ENCODE data around the gene NUP107.
A peak's percentile ranks its signal among the peaks of the same experiment; 100 is the strongest.
"Not testable (repeated sequence)": the region's sequence is repeated elsewhere in the genome, so short reads cannot be mapped to it uniquely, and the experiment has no call there.

NUP107 gene

DNA sequence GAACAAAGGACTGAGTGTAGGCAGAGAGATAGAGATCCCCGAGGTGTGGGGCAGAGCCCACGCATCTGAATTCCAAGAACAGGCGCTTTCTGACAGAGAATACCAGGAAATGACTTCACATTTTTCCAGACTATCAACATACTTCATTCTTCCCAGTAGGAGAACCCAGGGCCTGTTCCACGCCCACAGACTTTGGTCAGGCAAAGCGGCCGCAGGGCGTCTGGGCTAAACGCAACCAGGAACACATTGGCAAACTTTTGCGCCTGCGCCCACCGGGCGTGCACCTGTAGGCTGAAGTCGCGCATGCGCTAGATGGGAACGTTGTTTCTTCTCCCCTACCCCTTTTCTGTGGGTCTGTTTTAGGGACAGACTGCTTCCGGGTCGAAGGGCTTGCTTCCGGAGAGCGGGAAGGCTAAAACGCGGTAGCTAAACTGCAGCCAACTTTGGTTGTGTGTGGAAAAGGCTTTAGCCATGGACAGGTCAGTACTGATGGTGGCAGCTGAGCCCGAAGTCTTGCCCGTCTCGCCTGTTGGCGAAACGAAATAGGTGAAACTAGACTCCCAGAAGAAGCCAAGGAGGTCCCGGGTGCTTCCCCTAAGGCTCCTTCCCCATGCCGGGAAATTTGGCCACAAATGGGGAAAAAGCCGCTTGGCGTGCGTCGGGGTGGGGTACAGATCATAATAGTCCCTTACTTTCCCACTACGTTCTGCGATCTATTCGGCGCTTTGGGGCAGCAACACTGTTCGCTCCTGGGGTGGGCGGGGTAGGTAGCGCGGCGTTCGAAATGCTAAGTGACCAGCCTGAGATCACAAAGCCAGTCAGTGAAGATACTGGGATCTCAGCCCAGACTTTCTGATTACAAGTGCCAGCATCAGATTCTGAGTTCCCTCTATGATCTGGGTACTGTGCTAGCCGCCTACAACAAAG lies at the start of gene NUP107:
Gene NUP107 (plus strand): TSS at position 384 of the 927 bp plus-strand sequence. CDS start 88 bp downstream, at position 472.
- peak within 1 kb of the TSS; percentile 100 for H3K4me3 ChIP-seq (ENCODE audit: low read depth, low read length)
- in situ Hi-C loops (cut with HindIII; ENCODE audit: low sequenced_read_pairs) = no loop called here
- DNase-seq (ENCODE audit: low read depth, low spot score) = peak; percentile 99
- TF ChIP-seq, protein P1, sequence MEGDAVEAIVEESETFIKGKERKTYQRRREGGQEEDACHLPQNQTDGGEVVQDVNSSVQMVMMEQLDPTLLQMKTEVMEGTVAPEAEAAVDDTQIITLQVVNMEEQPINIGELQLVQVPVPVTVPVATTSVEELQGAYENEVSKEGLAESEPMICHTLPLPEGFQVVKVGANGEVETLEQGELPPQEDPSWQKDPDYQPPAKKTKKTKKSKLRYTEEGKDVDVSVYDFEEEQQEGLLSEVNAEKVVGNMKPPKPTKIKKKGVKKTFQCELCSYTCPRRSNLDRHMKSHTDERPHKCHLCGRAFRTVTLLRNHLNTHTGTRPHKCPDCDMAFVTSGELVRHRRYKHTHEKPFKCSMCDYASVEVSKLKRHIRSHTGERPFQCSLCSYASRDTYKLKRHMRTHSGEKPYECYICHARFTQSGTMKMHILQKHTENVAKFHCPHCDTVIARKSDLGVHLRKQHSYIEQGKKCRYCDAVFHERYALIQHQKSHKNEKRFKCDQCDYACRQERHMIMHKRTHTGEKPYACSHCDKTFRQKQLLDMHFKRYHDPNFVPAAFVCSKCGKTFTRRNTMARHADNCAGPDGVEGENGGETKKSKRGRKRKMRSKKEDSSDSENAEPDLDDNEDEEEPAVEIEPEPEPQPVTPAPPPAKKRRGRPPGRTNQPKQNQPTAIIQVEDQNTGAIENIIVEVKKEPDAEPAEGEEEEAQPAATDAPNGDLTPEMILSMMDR (IDR thresholded peaks at IDR 0.05; ENCODE audit: low read depth, low read length) = peak; percentile 19

GRCh38 chr12:68637439-68637838 lies 49.3 kb upstream of the NUP107 start:
- H3K4me3 ChIP-seq (ENCODE audit: low read depth, low read length); in situ Hi-C loops (cut with HindIII; ENCODE audit: low sequenced_read_pairs): not testable (repeated sequence)

GRCh38 chr12:68638171-68638570 lies 48.6 kb upstream of the NUP107 start:
- in situ Hi-C loops (cut with HindIII; ENCODE audit: low sequenced_read_pairs) = no loop called here
- no peak for DNase-seq (ENCODE audit: low read depth, low spot score)
- no peak overlapping the region for H3K4me3 ChIP-seq (ENCODE audit: low read depth, low read length)
- TF ChIP-seq, protein P1 (IDR thresholded peaks at IDR 0.05; ENCODE audit: low read depth, low read length) = no peak

More at GRCh38 chr12:68637439-68637838, 49.3 kb upstream of the NUP107 start:
- DNase-seq (ENCODE audit: low read depth, low spot score) = not testable (repeated sequence)

GRCh38 chr12:68638721-68639395 lies 47.9 kb upstream of the NUP107 start:
- DNase-seq (ENCODE audit: low read depth, low spot score) = peak; percentile 22

DNA sequence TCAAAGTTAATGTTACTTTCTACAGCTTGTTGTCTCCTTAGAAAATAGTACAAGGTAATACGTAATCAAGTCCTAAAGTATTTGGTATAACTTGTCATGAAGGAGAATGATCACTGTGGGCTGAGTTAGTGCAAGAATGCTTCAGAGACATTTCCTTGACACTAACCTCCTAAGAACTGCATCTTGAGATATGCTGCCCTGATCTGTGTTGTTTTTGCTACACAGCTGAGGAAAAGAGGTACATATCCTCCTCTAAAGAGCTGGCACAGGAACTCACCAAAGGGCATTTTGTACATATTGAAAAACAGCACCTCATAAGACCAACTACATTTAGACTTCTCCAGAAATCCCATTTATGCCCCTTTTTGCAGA lies 47.4 kb upstream of the NUP107 start:
- in situ Hi-C loops (cut with HindIII; ENCODE audit: low sequenced_read_pairs) = no loop called here
- no peak overlapping the region for H3K4me3 ChIP-seq (ENCODE audit: low read depth, low read length)
- DNase-seq (ENCODE audit: low read depth, low spot score) = no peak
- TF ChIP-seq, protein P1 (IDR thresholded peaks at IDR 0.05; ENCODE audit: low read depth, low read length) = no peak

More at GRCh38 chr12:68638721-68639395, 47.9 kb upstream of the NUP107 start:
- no peak overlapping the region for H3K4me3 ChIP-seq (ENCODE audit: low read depth, low read length)
- TF ChIP-seq, protein P1 (IDR thresholded peaks at IDR 0.05; ENCODE audit: low read depth, low read length) = no peak
- in situ Hi-C loops (cut with HindIII; ENCODE audit: low sequenced_read_pairs) = no loop called here

- in situ Hi-C loops (cut with HindIII; ENCODE audit: low sequenced_read_pairs) = no loop called here
- DNase-seq (ENCODE audit: low read depth, low spot score) = no peak
- no peak overlapping the region for H3K4me3 ChIP-seq (ENCODE audit: low read depth, low read length)
- TF ChIP-seq, protein P1 (IDR thresholded peaks at IDR 0.05; ENCODE audit: low read depth, low read length) = no peak
Observed at GRCh38 chr12:68641138-68641537, 45.6 kb upstream of the NUP107 start.

DNA sequence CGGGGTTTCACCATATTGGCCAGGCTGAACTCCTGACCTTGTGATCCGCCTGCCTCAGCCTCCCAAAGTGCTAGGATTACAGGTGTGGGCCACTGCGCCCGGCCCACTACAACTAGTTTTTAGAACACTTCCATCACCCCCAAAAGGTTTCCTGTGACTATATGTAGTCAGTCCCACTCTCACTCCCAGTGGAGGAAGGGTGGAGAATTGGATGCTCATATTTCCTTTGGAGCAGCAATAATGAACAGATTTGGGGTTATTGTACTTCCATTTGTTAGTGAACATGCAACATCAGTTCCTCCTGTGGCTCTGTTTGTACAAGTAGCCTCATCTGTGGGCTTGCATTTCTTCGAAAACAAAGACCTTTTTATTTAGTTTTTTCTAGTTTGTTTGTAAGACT lies 40.3 kb upstream of the NUP107 start:
- TF ChIP-seq, protein P1 (IDR thresholded peaks at IDR 0.05; ENCODE audit: low read depth, low read length) = no peak
- no peak for DNase-seq (ENCODE audit: low read depth, low spot score)
- in situ Hi-C loops (cut with HindIII; ENCODE audit: low sequenced_read_pairs) = no loop called here
- H3K4me3 ChIP-seq (ENCODE audit: low read depth, low read length) = no peak overlapping the region
